HG03066 (cell line): ENCODE data around the gene MATR3.
"Not testable (repeated sequence)": the region's sequence is repeated elsewhere in the genome, so short reads cannot be mapped to it uniquely, and the experiment has no call there.

Source experiments
- ATAC-seq: cut with Tn5 transposase; IDR thresholded peaks from one replicate; pipeline ENCODE4 v1.9.1; 2021; ENCODE audit warnings: low read depth; ENCODE audit not compliant: unreplicated experiment

The MATR3 gene

DNA sequence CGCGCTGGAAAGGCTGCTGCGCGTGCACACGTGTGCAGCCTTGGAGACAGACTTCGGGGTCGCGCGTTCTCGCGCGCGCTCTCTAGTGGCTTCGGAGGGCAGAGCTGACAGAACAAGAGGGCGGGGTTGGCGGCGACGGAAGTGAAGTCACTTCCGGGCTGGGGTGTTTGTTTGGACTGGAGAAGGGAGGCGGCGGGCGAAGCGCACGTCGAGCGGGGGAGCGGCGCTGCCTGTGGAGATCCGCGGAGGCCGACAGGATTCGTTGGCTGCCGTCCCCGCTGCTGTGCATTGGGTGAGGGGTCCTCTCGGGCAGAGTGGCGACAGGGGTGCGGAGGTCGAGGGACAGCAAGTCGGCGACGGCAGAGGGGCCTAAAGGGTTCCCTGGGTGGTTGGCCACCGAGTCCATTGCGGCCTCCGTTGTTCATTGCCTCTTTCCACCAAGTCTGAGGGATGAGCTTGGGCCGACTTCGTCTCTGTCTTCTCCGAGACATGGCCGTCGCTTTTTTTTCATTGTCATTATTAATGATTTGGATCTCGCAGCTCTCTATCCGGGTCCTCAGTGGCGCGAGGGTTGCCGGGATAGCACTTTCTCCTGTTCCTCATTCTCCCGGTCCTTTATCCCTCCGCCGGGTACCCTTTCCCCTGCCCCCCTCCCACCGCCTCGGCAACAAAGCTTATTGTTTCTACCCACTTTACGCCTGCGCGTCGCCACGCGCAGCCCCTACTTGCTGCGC is 48.3 kb downstream of the MATR3 start, which contains the start of gene PAIP2:
Gene PAIP2, plus strand, starts transcription at position 166 of the 734 bp plus-strand sequence. CDS start 21,931 bp downstream, outside the sequence.
- peak; percentile 93 for ATAC-seq

DNA sequence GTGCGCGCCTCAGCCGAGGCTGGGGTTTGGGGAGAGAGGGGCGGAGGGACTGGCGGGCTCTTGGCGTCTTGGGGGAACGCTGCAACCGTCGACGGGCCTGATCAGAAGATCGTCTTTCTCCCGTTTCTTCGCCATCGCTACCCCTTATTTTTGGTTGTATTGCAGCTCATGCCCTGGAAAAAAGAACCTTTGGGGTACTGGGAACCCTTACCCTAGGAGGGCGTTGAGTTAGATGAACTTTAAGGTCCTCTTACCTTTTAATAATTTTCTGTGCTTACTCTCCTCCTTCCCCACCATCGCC is 48.8 kb downstream of the MATR3 start:
- no peak for ATAC-seq

DNA sequence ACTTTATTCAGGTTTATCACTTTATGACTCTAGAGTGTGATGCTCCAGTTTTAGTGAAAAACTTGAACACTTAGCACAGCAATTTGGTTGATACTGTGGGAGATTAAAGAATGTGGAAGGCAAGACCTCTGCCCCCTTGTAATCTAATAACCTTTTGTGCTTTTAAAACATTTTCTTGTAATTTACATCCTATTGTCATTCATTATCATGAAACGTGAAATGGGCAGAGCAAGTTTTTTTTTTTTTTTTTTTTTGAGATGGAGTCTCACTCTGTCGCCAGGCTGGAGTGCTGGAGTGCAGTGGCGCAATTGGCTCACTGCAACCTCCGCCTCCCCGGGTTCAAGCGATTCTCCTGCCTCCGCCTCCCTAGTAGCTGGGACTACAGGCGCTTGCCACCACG is 49.9 kb downstream of the MATR3 start:
- no peak for ATAC-seq

DNA sequence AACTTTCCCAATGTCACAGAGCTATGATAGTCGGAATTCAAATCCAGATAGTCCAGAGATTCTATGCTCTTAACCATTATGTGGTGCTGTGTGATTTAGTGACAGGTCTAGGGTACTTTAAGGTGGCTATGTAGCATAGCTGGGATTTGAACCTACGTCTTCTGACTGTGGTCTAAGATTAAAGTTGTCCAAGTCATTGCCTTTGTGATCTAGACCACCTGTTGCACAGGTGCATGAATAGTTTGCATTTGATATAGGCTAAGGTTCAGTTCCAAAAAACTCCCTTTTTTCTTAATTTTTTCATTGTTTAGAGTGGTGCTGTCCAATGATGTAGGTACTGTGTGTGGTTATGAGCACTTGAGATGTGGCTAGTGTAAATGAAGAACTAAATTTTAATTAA is 50.6 kb downstream of the MATR3 start:
- no peak for ATAC-seq

DNA sequence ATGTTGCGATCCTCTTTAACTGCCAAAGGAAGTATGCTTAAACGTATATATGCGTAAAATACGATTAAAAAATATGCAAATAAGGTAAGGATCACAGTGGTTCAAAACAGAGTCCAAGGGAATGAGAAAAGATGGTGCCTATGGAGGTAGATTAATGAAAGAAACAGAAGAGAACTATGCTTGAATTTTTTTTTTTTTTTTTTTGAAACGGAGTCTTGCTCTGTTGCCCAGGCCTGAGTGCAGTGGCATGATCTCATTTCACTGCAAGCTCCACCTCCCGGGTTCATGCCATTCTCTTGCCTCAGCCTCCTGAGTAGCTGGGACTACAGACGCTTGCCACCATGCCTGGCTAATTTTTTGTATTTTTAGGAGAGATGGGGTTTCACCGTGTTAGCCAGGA is 51.9 kb downstream of the MATR3 start:
- not testable (repeated sequence) for ATAC-seq

DNA sequence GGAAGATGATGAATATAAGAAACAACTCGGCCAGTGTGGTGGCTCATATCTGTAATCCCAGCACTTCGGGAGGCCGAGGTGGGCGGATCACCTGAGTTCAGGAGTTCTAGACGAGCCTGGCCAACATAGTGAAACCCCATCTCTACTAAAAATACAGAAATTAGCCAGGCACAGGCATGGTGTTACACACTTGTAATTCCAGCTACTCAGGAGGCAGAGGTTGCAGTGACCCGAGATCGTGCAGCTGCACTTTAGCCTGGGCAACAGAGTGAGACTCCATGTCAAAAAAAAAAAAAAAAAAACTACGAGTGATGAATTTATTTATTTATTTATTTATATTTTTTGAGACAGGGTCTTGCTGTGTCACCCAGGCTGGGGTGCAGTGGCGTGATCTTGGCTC is 54.3 kb downstream of the MATR3 start:
- not testable (repeated sequence) for ATAC-seq

DNA sequence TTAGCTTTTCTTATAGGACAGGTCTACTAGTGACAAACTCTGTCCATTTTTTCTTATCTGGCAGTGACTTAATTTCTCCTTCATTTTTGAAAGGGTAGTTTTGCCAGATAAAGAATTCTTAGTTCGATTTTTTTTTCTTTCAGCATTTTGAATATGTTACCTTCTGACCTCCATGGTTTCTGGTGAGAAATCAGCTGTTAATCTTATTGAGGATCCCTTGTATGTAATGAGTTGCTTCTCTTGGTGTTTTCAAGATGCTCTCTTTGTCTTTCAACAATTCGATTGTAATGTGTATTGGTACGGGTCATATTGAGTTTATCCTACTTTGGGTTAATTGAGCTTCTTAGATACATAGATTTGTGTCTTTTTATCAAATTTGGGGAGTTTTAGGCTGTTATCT is 60.6 kb downstream of the MATR3 start:
- ATAC-seq, result no peak

DNA sequence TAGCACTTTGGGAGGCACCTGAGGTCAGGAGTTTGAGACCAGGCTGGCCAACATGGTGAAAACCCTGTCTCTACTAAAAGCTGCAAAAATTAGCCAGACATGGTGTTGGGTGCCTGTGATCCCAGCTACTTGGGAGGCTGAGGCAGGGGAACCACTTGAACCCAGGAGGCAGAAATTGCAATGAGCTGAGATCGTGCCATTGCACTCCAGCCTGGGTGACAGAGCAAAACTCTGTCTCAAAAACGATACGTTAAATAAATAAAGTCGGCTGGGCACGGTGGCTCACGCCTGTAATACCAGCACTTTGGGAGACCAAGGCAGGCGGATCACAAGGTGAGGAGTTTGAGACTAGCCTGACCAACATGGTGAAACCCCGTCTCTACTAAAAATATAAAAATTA is 62.4 kb downstream of the MATR3 start:
- not testable (repeated sequence) for ATAC-seq

DNA sequence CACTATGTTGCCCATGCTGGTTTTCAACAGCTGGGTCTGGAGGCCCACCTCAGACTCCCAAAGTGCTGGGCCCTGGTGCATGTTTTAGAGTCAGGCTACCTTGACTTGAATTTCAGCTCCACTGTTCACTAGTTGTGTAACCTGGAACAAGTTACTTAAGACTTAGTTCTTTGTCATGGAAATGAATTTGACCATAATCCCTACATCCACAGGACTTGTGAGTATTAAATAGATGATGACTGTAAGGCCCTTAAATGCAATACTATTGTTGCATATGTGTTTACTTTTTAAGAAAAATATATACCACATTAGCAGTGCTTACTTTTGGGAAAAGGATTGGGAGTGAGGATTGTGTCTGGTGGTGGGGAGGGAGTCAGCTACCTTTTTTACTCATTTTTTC is 64.5 kb downstream of the MATR3 start:
- no peak for ATAC-seq

DNA sequence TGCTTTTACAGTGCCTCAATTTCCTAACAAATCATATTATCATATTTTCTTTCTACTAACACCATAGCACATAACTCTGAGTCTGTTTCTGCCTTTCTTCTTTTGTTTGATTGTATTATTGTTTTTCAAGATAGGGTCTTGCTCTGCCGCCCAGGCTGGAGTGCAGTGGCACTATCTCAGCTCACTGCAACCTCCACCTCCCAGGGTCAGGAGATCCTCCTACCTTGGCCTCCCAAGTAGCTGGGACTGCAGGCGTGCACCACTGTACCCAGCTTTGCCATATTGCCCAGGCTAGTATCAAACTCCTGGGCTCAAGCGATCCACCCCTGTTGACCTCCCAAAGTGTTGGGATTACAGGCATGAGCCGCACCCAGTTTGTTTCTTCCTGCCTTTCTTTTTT is 66.8 kb downstream of the MATR3 start:
- ATAC-seq, result no peak

DNA sequence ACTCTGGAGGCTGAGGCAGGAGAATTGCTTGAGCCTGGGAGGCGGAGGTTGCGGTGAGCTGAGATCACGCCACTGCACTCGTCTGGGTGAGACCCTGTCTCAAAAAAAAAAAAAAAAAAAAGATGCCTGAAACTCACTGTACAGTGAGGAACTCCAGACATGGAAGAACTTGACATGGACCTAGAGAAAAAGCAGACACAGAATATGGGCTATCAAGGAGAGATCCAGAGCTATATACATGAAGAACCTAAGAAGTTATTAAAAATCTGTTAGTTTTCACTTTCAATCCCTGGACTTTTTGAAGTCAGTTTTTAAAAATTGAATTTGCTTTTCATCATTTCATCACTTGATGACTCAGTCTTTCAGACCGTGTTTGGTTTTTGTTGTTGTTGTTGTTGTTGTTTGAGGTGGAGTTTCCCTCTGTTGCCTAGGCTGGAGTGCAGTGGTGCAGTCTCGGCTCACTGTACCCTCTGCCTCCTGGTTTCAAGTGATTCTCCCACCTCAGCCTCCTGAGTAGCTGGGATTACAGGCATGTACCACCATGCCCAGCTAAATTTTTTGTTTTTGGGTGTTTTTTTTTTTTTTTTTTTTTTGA is 68.4 kb downstream of the MATR3 start:
- ATAC-seq, result no peak

DNA sequence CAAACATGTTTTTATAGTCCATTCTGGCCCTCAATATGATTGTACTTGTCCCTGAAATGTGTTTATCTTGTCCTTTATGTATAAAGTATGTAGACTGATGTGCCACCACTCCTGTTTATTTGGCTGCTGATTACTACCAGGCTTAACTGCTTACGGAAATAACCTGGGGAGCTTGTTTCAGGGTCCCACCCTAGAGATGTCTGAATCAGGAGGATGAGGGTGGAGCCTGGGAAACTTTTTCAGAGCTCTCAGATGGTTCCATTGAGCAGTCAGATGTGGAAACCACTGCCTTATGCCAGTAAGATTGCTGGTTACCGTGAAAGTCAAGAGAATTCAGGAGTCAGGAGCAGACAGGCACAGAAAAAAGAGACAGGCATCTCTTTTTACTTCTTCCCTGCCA is 70.4 kb downstream of the MATR3 start:
- ATAC-seq, result no peak

DNA sequence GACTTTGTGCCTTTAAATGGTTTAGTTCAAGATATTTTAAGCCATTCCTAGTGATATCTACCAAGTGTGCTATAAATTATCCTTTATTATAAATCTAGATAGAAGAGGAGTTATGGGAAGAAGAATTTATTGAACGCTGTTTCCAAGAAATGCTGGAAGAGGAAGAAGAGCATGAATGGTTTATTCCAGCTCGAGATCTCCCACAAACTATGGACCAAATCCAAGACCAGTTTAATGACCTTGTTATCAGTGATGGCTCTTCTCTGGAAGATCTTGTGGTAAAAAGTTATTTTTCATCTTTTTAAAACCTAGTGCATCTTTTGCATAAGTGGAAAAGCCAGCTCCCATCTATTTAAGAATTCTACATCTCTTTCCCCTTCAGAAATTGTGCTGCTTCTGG is 70.9 kb downstream of the MATR3 start:
- no peak for ATAC-seq

DNA sequence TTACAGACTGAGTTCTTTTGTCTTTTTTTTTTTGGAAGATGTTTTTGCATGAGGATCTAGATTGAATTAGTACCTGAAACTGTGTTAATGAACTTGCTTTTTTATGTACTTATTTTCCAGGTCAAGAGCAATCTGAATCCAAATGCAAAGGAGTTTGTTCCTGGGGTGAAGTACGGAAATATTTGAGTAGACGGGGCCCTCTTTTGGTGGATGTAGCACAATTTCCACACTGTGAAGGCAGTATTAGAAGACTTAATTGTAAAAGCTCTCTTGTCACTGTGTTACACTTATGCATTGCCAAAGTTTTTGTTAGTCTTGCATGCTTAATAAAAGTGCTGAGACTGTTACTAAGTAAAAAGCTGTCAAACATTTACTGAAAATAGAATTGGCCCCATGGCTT is 75.1 kb downstream of the MATR3 start:
- no peak for ATAC-seq

DNA sequence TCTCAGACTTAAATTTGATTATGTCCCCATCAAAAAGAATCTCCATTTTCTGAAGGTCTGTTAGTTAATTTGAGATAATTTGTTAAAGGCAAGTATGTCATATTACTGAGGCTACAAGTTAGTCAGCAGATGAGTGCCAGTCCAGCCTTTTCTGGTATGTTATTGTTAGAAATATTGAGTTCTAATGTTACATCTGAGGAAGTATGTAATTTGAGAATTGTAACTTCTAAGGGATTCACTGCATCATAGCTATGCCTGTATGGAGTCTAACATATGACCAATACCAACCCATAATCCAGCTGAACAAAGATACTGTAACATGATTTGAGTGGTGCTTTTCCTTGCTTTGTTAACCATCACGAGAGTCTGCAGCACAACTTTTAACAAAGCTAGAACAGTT is 75.6 kb downstream of the MATR3 start:
- no peak for ATAC-seq

DNA sequence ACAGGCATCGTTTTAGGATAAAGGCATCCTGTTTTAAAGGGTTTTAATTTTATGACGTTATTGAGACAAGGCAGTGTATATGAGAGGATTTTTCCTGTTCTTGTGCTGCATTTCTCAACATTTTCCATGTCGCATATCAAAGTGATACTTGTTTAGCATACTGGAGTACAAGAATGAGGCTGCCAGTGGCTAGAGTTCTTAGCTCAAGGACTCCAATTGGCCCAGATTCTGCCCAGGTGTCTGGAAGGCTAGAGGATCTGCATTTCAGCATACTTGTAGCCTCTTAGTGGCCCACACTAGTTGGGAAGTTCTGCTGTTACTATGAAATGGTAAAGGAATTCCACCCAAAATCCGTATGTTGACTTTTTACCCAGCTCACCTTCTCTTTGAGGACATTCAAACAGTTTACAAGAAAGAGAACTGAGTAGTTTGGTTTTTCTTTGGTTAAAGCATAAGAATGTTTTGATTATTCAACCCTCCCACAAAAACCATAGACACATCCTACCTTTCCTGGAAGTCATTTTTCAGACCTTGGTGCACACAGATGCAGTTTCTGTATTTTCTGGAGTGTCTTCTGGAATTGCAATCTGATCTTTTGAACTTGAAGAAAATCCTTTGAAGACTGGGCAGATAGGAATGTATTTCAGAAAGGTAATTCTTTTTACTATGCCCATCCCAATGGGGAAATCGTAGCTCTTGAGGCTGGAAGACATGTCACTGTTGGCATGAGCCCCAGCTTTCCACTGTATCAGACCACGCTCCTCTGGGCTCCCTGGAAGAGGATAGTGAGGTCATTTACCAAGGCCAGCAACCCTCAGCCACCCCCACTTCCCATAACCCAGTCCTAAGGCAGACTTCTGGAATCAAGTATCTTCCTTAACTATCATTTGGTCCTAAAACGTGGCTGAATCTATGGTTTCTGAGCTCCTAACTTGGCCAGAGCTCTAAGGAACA is 78.2 kb downstream of the MATR3 start:
- ATAC-seq, result no peak

DNA sequence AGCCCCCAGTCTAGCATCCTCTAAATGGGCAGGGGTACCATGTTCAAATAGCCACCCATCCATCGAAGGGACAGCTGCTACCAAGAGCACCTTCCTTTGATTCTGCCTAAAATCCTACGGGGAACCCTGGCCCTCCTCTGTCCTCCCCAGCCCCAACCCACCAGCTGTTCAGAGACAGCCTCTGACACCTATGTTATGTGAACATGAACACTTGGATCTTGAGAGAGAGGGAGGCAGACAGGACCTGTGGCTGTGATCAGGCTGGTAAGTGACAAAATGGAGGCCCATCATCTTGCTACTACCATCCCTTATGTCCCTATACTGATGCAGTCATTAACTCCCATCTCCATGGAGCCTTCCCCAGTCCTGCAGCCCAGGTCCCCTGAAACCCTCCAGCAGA is 81.4 kb downstream of the MATR3 start:
- ATAC-seq, result no peak

DNA sequence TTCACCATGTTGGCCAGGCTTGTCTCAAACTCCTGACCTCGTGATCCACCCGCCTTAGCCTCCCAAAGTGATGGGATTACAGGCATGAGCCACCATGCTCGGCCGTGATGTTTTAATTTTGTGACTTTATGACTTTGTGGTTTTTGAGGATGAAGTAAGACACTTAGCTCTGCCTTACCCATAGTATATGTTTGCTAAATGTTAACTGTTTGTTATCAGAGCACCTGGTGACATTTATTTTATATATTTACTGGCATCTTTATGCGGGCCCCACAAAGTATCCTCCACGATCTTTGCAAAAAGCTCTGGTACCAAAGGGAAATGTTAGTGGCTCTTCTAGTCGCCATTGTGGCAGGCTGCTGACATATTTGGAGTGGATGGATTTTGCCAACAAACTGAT is 82.8 kb downstream of the MATR3 start:
- ATAC-seq, result no peak

DNA sequence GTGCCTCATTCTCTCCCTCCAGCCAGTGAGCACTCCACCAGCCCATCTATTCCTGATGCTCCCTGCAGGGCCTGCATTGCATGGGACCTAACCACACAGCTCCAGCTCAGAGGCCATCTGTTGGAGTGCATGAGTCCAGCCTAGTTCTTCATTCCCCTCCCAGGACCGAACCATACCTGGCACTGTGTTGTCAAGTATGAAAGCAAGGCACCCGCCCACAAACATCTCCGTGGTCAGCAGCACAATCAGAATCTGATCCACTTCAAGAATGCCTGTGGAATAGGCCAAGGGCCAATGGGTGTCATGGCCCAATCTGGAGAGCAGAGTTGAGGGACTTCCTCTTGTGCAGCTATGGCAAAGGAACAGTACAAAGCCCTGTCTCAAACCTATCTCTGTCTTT is 83.7 kb downstream of the MATR3 start:
- ATAC-seq, result no peak

DNA sequence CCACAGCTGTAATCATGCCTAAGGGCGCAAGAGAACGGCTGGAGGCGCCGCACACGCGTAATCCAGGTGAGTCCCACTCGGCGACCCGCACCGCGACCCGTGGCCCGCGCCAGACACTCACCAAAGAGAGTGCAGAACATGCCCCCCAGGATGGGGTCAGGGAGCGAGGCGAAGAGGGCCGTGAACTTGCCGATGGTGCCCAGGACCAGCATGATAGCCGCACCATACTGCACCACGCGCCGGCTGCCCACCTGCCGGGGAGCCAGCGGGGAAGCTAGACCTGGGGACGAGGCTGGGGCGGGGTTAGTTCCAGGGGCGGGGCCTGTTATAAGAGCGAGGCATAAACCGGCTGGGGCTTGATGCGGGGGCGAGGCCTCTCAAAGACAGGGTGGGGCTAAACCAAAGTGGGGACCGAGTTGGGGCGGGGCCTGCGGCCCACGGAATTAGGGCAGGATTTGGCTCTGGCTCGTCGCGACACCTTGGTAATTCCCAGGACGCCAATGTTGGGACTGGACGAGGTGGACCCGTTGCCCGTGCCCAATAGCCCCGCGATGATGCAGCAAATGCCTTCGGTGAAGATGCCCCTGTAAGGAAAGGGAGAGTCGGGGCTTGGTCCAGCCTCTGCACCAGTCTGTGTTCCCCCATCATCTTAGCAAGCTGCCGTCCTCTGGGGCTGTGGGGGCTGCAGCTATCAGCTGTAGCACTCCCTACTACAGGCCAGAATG is 84.7 kb downstream of the MATR3 start:
- no peak for ATAC-seq

DNA sequence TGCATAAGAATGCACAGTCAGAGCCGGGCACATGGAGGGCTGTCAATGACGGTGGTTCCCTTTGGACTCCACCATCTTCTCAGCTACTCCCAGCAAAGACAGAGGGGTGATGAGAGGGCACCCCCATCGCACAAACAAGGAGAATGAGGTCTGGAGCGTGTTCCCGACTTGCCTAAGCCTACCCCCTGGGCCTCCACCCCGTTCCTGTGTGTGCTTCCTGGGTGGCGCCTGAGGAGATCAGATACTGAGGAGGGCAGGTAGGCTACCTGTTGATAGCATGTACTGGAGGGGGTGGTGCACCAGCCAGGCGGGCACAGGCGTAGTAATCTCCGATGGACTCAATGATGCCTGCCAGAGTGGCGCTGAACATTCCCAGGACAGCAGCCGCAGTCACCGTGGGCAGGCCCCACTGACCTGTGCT is 85.4 kb downstream of the MATR3 start:
- no peak for ATAC-seq
